Adrenal gland (tissue), 5 donors: ENCODE data around the gene LTF.

Source experiments
- POLR2A ChIP-seq, 2 donors: fragments of 450-650 bp; IDR thresholded peaks; one replicate each; pipeline ENCODE4 v1.6.1; 2017; ENCODE audit warnings: antibody characterized with exemption in 2 of 2, mild to moderate bottlenecking in 2 of 2, moderate library complexity in 1 of 2
- TF ChIP-seq, protein P1 (sequence below), 6 experiments: fragments of 450-650 bp in 4 of 6; fragments of 200-600 bp in 2 of 6; sonication (generic) in 1 of 6; IDR thresholded peaks; 1 replicate in 5 of 6; 2 replicates in 1 of 6; pipeline versions ENCODE4 v1.5.1 to v1.8.0; 2016 to 2021; ENCODE audit warnings: antibody characterized with exemption in 6 of 6, mild to moderate bottlenecking in 2 of 6, moderate library complexity in 1 of 6
- donor health status: DM: no; HTN: no; CAD: no.

DNA sequence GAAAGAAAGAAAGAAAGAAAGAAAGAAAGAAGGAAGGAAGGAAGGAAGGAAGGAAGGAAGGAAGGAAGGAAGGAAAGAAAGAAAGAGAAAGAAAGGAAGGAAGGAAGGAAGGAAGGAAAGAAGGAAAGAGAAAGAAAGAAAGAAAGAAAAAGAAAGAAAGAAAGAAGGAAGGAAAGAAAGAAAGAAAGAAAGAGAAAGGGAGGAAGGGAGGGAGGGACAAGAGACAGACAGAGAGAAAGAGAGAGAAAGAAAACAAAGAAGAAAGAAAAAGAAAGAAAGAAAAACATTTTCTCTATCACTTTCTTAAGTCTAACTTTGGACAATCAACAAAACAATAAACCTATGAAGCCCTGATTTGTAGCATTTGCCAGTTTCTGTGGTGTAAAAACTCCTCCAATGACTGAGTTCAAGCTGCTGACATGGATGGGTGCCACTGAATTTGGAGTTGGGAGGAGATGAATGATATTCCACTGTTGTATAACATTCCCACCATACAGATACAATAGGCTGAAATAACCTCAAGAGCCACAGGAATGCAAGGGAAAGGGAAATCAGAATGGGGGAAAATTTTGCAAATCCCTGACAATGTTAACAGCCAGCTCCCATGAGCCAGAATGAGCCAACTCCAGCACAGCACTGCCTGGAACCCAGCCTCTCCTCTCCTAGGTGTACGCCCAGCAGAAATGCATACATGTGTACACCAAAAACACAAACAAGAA is 18.1 kb upstream of the LTF start:
- TF ChIP-seq POLR2A (IDR thresholded peaks at IDR 0.05), result no peak
- TF ChIP-seq, protein P1, sequence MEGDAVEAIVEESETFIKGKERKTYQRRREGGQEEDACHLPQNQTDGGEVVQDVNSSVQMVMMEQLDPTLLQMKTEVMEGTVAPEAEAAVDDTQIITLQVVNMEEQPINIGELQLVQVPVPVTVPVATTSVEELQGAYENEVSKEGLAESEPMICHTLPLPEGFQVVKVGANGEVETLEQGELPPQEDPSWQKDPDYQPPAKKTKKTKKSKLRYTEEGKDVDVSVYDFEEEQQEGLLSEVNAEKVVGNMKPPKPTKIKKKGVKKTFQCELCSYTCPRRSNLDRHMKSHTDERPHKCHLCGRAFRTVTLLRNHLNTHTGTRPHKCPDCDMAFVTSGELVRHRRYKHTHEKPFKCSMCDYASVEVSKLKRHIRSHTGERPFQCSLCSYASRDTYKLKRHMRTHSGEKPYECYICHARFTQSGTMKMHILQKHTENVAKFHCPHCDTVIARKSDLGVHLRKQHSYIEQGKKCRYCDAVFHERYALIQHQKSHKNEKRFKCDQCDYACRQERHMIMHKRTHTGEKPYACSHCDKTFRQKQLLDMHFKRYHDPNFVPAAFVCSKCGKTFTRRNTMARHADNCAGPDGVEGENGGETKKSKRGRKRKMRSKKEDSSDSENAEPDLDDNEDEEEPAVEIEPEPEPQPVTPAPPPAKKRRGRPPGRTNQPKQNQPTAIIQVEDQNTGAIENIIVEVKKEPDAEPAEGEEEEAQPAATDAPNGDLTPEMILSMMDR (IDR thresholded peaks at IDR 0.05), result no peak
